Measurements from ENCODE around the gene PANX1.

The PANX1 gene

DNA sequence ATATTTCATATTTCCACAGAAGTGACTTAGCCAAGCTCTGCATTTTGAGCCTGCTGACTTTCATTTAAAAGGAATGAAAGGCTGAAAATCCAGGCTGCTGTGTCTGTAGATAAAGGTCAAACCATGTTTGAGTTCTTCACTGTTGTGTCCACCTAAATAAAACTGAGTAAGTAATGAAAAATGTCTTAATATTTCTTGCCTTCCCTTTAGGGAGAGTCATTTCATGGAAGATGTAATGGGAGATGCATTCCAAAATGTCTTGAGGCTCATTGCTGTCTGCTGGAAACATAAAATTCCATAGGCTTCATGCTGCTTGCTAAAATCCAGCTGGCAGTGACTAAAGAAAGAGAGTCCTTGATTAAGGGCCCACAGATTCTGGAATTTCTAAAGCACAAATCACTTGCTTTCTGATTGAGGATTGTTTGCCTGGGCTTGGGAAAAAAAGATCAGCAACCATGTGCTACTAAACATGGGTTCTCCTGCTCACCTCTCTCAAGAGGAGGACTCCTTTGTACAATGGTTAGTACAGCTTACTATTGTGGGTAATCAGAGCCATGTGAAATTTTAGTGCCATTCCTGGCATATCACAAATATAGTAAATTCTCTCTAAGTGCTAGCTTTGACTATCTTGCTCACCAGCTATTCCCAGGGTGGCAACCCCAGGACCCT is 56.9 kb downstream of the PANX1 start:
- DNase-seq (ENCODE audit: low spot score in 2 of 2) (no peak), ATAC-seq (replicated peaks; ENCODE audit: extremely low read depth, poor library complexity, severe bottlenecking) (no peak)
- Mint-ChIP-seq H3K27me3 (no peaks in the 10 kb centered on the region), H3K9me3 (no peaks in the 10 kb centered on the region), H3K4me1 (peaks cover 5% of the 10 kb centered on the region), H3K27ac (ENCODE audit: low read depth) (no peak overlapping the region), H3K4me3 (no peak overlapping the region), H3K36me3 (ENCODE audit: insufficient read depth) (peaks cover 12% of the 10 kb centered on the region)

GRCh38 chr11:94186342-94187203 is 57.9 kb downstream of the PANX1 start:
- DNase-seq (ENCODE audit: low spot score in 2 of 2), result no peak
- Mint-ChIP-seq H3K27me3 (no peaks in the 10 kb centered on the region), H3K9me3 (no peaks in the 10 kb centered on the region), H3K4me3 (no peak overlapping the region), H3K27ac (ENCODE audit: low read depth) (no peak overlapping the region), H3K4me1 (peaks cover 5% of the 10 kb centered on the region), H3K36me3 (ENCODE audit: insufficient read depth) (peaks cover 5% of the 10 kb centered on the region)
- ATAC-seq (replicated peaks; ENCODE audit: extremely low read depth, poor library complexity, severe bottlenecking), result no peak

- no peak for ATAC-seq (replicated peaks; ENCODE audit: extremely low read depth, poor library complexity, severe bottlenecking)
- H3K4me3 Mint-ChIP-seq, result no peak overlapping the region
- no peaks in the 10 kb centered on the region for H3K9me3 Mint-ChIP-seq
- H3K27ac Mint-ChIP-seq (ENCODE audit: low read depth), result no peak overlapping the region
- H3K27me3 Mint-ChIP-seq, result no peaks in the 10 kb centered on the region
- DNase-seq (ENCODE audit: low spot score in 2 of 2), result no peak
- H3K36me3 Mint-ChIP-seq (ENCODE audit: insufficient read depth), result no peaks in the 10 kb centered on the region
- no peaks in the 10 kb centered on the region for H3K4me1 Mint-ChIP-seq
Measured at GRCh38 chr11:94193288-94193687, 64.6 kb downstream of the PANX1 start.

DNA sequence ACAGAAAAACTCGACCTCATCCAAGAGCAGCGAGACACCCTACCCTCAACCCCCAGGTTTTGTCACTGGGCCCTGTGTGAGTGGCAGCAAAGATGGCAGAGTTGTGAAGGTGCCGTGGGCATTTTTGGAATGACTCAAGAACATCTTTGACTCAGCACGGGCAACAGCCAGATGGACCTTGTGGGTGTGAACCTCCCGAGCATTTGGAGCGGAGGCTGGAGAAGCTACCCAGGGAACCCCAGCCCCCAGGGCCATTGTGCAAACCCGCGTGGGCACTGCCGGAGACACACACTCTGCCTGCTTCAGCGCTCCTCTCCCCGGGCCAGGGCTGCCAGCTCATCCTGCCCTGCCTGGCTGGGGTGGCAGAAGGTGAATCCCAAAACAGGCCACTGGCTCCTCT is 66.1 kb downstream of the PANX1 start:
- Mint-ChIP-seq H3K36me3 (ENCODE audit: insufficient read depth) (no peaks in the 10 kb centered on the region), H3K27me3 (no peaks in the 10 kb centered on the region), H3K4me1 (no peaks in the 10 kb centered on the region), H3K9me3 (no peaks in the 10 kb centered on the region), H3K4me3 (no peak overlapping the region), H3K27ac (ENCODE audit: low read depth) (no peak overlapping the region)
- ATAC-seq (replicated peaks; ENCODE audit: extremely low read depth, poor library complexity, severe bottlenecking) (no peak), DNase-seq (ENCODE audit: low spot score in 2 of 2) (no peak)

- no peaks in the 10 kb centered on the region for H3K4me1 Mint-ChIP-seq
- ATAC-seq (replicated peaks; ENCODE audit: extremely low read depth, poor library complexity, severe bottlenecking) (no peak), DNase-seq (ENCODE audit: low spot score in 2 of 2) (no peak)
- H3K4me3 Mint-ChIP-seq, result no peak overlapping the region
- H3K36me3 Mint-ChIP-seq (ENCODE audit: insufficient read depth), result no peaks in the 10 kb centered on the region
- no peaks in the 10 kb centered on the region for H3K27me3 Mint-ChIP-seq
- H3K9me3 Mint-ChIP-seq, result no peaks in the 10 kb centered on the region
- H3K27ac Mint-ChIP-seq (ENCODE audit: low read depth), result no peak overlapping the region
Measured at GRCh38 chr11:94196363-94196762, 67.7 kb downstream of the PANX1 start.

GRCh38 chr11:94198718-94199117 is 70.1 kb downstream of the PANX1 start:
- H3K27ac Mint-ChIP-seq (ENCODE audit: low read depth), result no peak overlapping the region
- H3K36me3 Mint-ChIP-seq (ENCODE audit: insufficient read depth), result no peaks in the 10 kb centered on the region
- H3K4me3 Mint-ChIP-seq, result no peak overlapping the region
- H3K27me3 Mint-ChIP-seq, result peaks cover 7% of the 10 kb centered on the region
- no peak for DNase-seq (ENCODE audit: low spot score in 2 of 2)
- no peaks in the 10 kb centered on the region for H3K9me3 Mint-ChIP-seq
- no peak for ATAC-seq (replicated peaks; ENCODE audit: extremely low read depth, poor library complexity, severe bottlenecking)
- H3K4me1 Mint-ChIP-seq, result no peaks in the 10 kb centered on the region

- DNase-seq (ENCODE audit: low spot score in 2 of 2) (no peak), ATAC-seq (replicated peaks; ENCODE audit: extremely low read depth, poor library complexity, severe bottlenecking) (no peak)
- Mint-ChIP-seq H3K9me3 (no peaks in the 10 kb centered on the region), H3K4me3 (no peak overlapping the region), H3K27me3 (peaks cover 14% of the 10 kb centered on the region), H3K36me3 (ENCODE audit: insufficient read depth) (no peaks in the 10 kb centered on the region), H3K27ac (ENCODE audit: low read depth) (no peak overlapping the region), H3K4me1 (no peaks in the 10 kb centered on the region)
Measured at GRCh38 chr11:94199136-94200130, 70.8 kb downstream of the PANX1 start.

DNA sequence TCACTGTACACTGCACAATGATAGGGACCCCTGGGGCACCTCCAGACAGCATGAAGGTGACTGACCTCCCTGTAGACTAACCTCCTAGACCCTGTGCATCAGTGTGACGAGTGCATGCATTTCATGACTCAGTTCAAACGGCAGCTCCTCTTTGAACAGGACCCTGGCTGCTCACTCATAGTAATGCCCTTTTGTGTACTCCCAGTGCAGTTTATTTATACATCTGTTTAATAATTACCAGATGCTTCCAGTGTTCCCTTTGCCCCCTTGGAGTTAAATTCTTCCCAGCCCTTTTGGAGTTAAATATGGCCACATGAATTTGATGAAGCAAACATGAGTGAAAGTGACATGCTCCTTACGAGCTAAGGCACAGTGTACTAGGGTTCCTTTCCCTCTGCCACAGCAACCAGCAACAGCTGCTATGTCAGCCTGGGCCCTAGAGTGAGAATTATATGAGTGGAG is 72.4 kb downstream of the PANX1 start:
- H3K4me3 Mint-ChIP-seq, result no peak overlapping the region
- no peaks in the 10 kb centered on the region for H3K36me3 Mint-ChIP-seq (ENCODE audit: insufficient read depth)
- no peaks in the 10 kb centered on the region for H3K9me3 Mint-ChIP-seq
- DNase-seq (ENCODE audit: low spot score in 2 of 2) (no peak), ATAC-seq (replicated peaks; ENCODE audit: extremely low read depth, poor library complexity, severe bottlenecking) (no peak)
- no peaks in the 10 kb centered on the region for H3K4me1 Mint-ChIP-seq
- H3K27me3 Mint-ChIP-seq, result peaks cover 30% of the 10 kb centered on the region
- no peak overlapping the region for H3K27ac Mint-ChIP-seq (ENCODE audit: low read depth)

DNA sequence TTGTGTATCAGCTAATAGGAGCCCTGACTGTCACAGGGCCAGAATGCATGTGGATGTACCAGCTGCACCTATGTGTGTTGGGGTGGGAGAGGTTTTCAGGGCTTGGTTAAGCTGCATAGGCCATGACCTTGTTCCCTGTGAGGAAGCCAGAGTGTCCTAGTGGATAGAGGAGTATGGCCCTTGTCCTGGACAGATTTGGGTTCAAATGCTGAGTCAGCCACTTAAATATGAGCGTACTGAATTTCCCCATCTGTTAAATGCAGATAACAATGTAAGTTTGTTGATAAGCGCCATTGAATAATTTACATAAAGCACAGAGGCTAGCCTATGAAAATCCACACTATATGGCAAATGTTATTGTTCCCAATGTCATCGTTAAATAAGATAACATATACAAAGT is 74.4 kb downstream of the PANX1 start:
- H3K4me1 Mint-ChIP-seq, result no peaks in the 10 kb centered on the region
- ATAC-seq (replicated peaks; ENCODE audit: extremely low read depth, poor library complexity, severe bottlenecking), result no peak
- no peak overlapping the region for H3K4me3 Mint-ChIP-seq
- no peak for DNase-seq (ENCODE audit: low spot score in 2 of 2)
- peaks cover 35% of the 10 kb centered on the region for H3K27me3 Mint-ChIP-seq
- no peak overlapping the region for H3K27ac Mint-ChIP-seq (ENCODE audit: low read depth)
- no peaks in the 10 kb centered on the region for H3K36me3 Mint-ChIP-seq (ENCODE audit: insufficient read depth)
- H3K9me3 Mint-ChIP-seq, result no peaks in the 10 kb centered on the region

- H3K36me3 Mint-ChIP-seq (ENCODE audit: insufficient read depth), result no peaks in the 10 kb centered on the region
- no peak for ATAC-seq (replicated peaks; ENCODE audit: extremely low read depth, poor library complexity, severe bottlenecking)
- H3K27me3 Mint-ChIP-seq, result peaks cover 2% of the 10 kb centered on the region
- DNase-seq (ENCODE audit: low spot score in 2 of 2), result no peak
- H3K4me3 Mint-ChIP-seq, result no peak overlapping the region
- no peaks in the 10 kb centered on the region for H3K4me1 Mint-ChIP-seq
- no peaks in the 10 kb centered on the region for H3K9me3 Mint-ChIP-seq
- no peak overlapping the region for H3K27ac Mint-ChIP-seq (ENCODE audit: low read depth)
Measured at GRCh38 chr11:94211261-94211830, 82.7 kb downstream of the PANX1 start.

DNA sequence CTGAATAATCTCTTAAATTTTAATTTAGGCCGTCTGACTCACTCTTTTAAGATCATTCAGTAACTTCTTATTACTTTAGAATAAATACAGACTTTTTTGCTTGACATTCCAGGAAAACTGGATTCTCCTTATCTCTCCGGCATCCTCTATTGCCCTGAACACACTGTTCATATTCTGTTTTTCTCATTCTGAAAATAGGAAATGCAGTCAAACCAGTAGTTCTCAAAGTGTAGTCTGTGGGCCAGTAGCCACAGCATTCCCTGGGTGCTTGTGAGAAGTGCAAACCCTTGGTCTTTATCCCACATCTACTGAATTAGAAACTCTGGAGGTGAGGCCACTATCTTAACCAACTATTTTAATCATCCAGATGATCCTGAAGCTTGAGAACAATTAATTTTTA is 84.3 kb downstream of the PANX1 start:
- Mint-ChIP-seq H3K36me3 (ENCODE audit: insufficient read depth) (no peaks in the 10 kb centered on the region), H3K9me3 (no peaks in the 10 kb centered on the region), H3K27ac (ENCODE audit: low read depth) (no peak overlapping the region), H3K27me3 (no peaks in the 10 kb centered on the region), H3K4me3 (no peak overlapping the region), H3K4me1 (no peaks in the 10 kb centered on the region)
- ATAC-seq (replicated peaks; ENCODE audit: extremely low read depth, poor library complexity, severe bottlenecking) (no peak), DNase-seq (ENCODE audit: low spot score in 2 of 2) (no peak)

- peaks cover 19% of the 10 kb centered on the region for H3K9me3 Mint-ChIP-seq
- no peak overlapping the region for H3K27ac Mint-ChIP-seq (ENCODE audit: low read depth)
- DNase-seq (ENCODE audit: low spot score in 2 of 2), result no peak
- ATAC-seq (replicated peaks; ENCODE audit: extremely low read depth, poor library complexity, severe bottlenecking), result no peak
- no peaks in the 10 kb centered on the region for H3K4me1 Mint-ChIP-seq
- H3K27me3 Mint-ChIP-seq, result no peaks in the 10 kb centered on the region
- H3K4me3 Mint-ChIP-seq, result no peak overlapping the region
- H3K36me3 Mint-ChIP-seq (ENCODE audit: insufficient read depth), result peaks cover 3% of the 10 kb centered on the region
Measured at GRCh38 chr11:94217705-94218104, 89.1 kb downstream of the PANX1 start.
